Spleen (tissue), 7 donors: ENCODE data around the gene DHDH.
"Not testable (repeated sequence)": the region's sequence is repeated elsewhere in the genome, so short reads cannot be mapped to it uniquely, and the experiment has no call there.

Experiments used
- CTCF ChIP-seq, 11 experiments: fragments of 200-600 bp in 7 of 11; fragments of 450-650 bp in 4 of 11; sonication (generic) in 4 of 11; IDR thresholded peaks in 8 of 11; conservative IDR thresholded peaks in 3 of 11; 1 replicate in 7 of 11; 2 replicates in 4 of 11; pipeline versions ENCODE4 v1.4.0 to v1.8.0; 2016 to 2021; ENCODE audit warnings: antibody characterized with exemption in 11 of 11, inconsistent platforms in 4 of 11, mild to moderate bottlenecking in 1 of 11
- POLR2AphosphoS5 ChIP-seq, 3 donors: sonication (generic); formaldehyde crosslinking; IDR thresholded peaks; one replicate each; pipeline ENCODE4 v1.5.1; 2017; ENCODE audit warnings: antibody characterized with exemption in 3 of 3
- donor health status: DM: no; HTN: no; CAD: no; lungs with moderate emphysema.
- donor health status: DM: no; HTN: no; CAD: no.
- donor health status: DM: no; HTN: no; CAD: no.

DNA sequence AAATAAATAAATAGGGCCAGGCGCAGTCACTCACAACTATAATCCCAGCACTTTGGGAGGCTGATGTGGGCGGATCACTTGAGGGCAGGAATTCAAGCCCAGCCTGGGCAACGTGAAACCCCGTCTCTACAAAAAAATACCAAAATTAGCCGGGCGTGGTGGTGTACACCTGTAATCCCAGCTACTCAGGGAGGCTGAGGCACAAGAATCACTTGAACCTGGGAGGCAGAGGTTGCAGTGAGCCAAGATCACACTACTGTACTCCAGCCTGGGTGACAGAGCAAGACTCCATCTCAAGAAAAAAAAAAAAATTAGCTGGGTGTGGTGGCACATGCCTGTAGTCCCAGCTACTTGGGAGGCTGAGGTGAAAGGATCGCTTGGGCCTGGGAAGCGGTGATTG is 7.6 kb upstream of the DHDH start:
- not testable (repeated sequence) for TF ChIP-seq CTCF (IDR thresholded peaks at IDR 0.05 in 8 of 11, conservative IDR thresholded peaks at IDR 0.05 in 3 of 11); POLR2AphosphoS5 (IDR thresholded peaks at IDR 0.05)
